ENCODE measurements around the gene RIC8A. TPM values are rescaled to one million over a fixed set of nuclear protein-coding genes. Genes with fewer than 3 reads are reported as not detected.

The RIC8A gene
- total and polyA plus RNA-seq, 2 of the 13 experiments (the other 11 are each of a cell fraction or from before 2014, with no cell fraction given) = 62.1 to 63.8 TPM

DNA sequence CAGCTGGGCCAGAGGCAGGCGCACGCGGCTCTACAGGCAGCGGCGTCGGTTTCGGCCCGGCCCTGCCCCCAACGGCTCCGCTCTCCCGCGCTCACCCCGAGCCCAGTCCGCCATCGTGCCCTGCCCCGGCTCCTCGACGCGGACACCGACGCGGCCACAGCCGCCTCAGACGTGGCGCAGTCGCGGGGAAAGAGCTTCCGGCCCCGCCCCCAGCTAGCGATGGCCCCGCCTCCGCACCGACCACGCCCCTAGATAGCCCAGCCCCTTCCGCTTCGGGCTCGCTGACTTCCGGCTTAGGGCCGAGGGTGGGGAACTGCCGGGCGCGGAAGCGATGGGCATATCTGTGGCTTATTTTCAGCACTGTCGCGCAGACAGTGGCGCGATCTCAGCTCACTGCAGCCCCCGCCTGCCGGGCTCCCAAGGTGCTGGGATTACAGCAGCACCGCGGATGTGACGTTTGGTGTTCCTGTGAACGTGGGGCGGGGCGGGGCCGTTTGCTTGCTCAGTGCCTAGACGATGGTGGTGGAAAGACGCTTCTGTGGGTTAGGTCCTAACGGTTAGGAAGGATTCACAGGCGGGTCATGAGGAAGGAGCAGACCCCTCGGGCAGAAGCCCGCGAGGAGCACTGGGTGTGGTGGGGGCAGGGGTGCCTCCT is at the start of gene RIC8A, which contains the start of gene BET1L (continued):
- TF ChIP-seq, protein P1, sequence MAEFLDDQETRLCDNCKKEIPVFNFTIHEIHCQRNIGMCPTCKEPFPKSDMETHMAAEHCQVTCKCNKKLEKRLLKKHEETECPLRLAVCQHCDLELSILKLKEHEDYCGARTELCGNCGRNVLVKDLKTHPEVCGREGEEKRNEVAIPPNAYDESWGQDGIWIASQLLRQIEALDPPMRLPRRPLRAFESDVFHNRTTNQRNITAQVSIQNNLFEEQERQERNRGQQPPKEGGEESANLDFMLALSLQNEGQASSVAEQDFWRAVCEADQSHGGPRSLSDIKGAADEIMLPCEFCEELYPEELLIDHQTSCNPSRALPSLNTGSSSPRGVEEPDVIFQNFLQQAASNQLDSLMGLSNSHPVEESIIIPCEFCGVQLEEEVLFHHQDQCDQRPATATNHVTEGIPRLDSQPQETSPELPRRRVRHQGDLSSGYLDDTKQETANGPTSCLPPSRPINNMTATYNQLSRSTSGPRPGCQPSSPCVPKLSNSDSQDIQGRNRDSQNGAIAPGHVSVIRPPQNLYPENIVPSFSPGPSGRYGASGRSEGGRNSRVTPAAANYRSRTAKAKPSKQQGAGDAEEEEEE (CRISPR knock-in tag; IDR thresholded peaks at IDR 0.05; ENCODE audit: borderline replicate concordance) = no peak
- TF ChIP-seq ZNF557 (CRISPR knock-in tag; IDR thresholded peaks at IDR 0.05) (no peak), HDAC2 (CRISPR knock-in tag; IDR thresholded peaks at IDR 0.05) (peak; percentile 45), ZNF34 (CRISPR knock-in tag; IDR thresholded peaks at IDR 0.05; ENCODE audit: borderline replicate concordance) (no peak), FOSL2 (CRISPR knock-in tag; IDR thresholded peaks at IDR 0.05) (no peak; the same call in 1 of the 2 replicates), PLRG1 (conservative IDR thresholded peaks at IDR 0.05) (no peak), ZNF766 (CRISPR knock-in tag; IDR thresholded peaks at IDR 0.05; ENCODE audit: borderline replicate concordance) (peak; percentile 33; the same call in 1 of the 2 replicates), MEIS2 (CRISPR knock-in tag; IDR thresholded peaks at IDR 0.05) (peak; percentile 35; the same call in 1 of the 2 replicates), PITX1 (CRISPR knock-in tag; IDR thresholded peaks at IDR 0.05) (no peak), CREB1 (IDR thresholded peaks at IDR 0.05) (peak; percentile 74), CREB1 (CRISPR knock-in tag; IDR thresholded peaks at IDR 0.05) (peak; percentile 91), MIER2 (CRISPR knock-in tag; IDR thresholded peaks at IDR 0.05) (no peak), ISL2 (CRISPR knock-in tag; IDR thresholded peaks at IDR 0.05) (peak; percentile 71), NFATC3 (CRISPR knock-in tag; IDR thresholded peaks at IDR 0.05) (no peak)
- TF ChIP-seq, protein P2, sequence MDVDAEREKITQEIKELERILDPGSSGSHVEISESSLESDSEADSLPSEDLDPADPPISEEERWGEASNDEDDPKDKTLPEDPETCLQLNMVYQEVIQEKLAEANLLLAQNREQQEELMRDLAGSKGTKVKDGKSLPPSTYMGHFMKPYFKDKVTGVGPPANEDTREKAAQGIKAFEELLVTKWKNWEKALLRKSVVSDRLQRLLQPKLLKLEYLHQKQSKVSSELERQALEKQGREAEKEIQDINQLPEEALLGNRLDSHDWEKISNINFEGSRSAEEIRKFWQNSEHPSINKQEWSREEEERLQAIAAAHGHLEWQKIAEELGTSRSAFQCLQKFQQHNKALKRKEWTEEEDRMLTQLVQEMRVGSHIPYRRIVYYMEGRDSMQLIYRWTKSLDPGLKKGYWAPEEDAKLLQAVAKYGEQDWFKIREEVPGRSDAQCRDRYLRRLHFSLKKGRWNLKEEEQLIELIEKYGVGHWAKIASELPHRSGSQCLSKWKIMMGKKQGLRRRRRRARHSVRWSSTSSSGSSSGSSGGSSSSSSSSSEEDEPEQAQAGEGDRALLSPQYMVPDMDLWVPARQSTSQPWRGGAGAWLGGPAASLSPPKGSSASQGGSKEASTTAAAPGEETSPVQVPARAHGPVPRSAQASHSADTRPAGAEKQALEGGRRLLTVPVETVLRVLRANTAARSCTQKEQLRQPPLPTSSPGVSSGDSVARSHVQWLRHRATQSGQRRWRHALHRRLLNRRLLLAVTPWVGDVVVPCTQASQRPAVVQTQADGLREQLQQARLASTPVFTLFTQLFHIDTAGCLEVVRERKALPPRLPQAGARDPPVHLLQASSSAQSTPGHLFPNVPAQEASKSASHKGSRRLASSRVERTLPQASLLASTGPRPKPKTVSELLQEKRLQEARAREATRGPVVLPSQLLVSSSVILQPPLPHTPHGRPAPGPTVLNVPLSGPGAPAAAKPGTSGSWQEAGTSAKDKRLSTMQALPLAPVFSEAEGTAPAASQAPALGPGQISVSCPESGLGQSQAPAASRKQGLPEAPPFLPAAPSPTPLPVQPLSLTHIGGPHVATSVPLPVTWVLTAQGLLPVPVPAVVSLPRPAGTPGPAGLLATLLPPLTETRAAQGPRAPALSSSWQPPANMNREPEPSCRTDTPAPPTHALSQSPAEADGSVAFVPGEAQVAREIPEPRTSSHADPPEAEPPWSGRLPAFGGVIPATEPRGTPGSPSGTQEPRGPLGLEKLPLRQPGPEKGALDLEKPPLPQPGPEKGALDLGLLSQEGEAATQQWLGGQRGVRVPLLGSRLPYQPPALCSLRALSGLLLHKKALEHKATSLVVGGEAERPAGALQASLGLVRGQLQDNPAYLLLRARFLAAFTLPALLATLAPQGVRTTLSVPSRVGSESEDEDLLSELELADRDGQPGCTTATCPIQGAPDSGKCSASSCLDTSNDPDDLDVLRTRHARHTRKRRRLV (CRISPR knock-in tag; IDR thresholded peaks at IDR 0.05) = peak; percentile 10; the same call in 1 of the 2 replicates
- TF ChIP-seq, protein P3, sequence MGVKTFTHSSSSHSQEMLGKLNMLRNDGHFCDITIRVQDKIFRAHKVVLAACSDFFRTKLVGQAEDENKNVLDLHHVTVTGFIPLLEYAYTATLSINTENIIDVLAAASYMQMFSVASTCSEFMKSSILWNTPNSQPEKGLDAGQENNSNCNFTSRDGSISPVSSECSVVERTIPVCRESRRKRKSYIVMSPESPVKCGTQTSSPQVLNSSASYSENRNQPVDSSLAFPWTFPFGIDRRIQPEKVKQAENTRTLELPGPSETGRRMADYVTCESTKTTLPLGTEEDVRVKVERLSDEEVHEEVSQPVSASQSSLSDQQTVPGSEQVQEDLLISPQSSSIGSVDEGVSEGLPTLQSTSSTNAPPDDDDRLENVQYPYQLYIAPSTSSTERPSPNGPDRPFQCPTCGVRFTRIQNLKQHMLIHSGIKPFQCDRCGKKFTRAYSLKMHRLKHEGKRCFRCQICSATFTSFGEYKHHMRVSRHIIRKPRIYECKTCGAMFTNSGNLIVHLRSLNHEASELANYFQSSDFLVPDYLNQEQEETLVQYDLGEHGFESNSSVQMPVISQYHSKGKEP (CRISPR knock-in tag; IDR thresholded peaks at IDR 0.05) = no peak
- TF ChIP-seq, protein P4, sequence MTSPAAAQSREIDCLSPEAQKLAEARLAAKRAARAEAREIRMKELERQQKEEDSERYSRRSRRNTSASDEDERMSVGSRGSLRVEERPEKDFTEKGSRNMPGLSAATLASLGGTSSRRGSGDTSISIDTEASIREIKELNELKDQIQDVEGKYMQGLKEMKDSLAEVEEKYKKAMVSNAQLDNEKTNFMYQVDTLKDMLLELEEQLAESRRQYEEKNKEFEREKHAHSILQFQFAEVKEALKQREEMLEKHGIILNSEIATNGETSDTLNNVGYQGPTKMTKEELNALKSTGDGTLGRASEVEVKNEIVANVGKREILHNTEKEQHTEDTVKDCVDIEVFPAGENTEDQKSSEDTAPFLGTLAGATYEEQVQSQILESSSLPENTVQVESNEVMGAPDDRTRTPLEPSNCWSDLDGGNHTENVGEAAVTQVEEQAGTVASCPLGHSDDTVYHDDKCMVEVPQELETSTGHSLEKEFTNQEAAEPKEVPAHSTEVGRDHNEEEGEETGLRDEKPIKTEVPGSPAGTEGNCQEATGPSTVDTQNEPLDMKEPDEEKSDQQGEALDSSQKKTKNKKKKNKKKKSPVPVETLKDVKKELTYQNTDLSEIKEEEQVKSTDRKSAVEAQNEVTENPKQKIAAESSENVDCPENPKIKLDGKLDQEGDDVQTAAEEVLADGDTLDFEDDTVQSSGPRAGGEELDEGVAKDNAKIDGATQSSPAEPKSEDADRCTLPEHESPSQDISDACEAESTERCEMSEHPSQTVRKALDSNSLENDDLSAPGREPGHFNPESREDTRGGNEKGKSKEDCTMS (CRISPR knock-in tag; conservative IDR thresholded peaks at IDR 0.05) = no peak
- TF ChIP-seq, protein P5, sequence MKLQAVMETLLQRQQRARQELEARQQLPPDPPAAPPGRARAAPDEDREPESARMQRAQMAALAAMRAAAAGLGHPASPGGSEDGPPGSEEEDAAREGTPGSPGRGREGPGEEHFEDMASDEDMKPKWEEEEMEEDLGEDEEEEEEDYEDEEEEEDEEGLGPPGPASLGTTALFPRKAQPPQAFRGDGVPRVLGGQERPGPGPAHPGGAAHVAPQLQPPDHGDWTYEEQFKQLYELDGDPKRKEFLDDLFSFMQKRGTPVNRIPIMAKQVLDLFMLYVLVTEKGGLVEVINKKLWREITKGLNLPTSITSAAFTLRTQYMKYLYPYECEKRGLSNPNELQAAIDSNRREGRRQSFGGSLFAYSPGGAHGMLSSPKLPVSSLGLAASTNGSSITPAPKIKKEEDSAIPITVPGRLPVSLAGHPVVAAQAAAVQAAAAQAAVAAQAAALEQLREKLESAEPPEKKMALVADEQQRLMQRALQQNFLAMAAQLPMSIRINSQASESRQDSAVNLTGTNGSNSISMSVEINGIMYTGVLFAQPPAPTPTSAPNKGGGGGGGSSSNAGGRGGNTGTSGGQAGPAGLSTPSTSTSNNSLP (IDR thresholded peaks at IDR 0.05; ENCODE audit: low read depth, low read length) = no peak
